GM13977 (cell line): Measurements from ENCODE around the gene SUGP2.

ENCODE experiments used
- DNase-seq: peaks from one replicate; pipeline ENCODE4 v3.0.0; 2012; ENCODE audit warnings: low spot score
- CTCF ChIP-seq: IDR thresholded peaks from 2 replicates; pipeline ENCODE4 v1.5.1; 2012; ENCODE audit warnings: mild to moderate bottlenecking, control low read depth; ENCODE audit not compliant: insufficient read depth; ENCODE audit errors: extremely low read depth, missing control alignments
- in situ Hi-C: fragments of 300-500 bp; cut with MboI; formaldehyde crosslinking; loops from one replicate; pipeline ENCODE4 v1.12.0; 2022; ENCODE audit warnings: low sequenced_read_pairs, low pct_unique_long_range_greater_than_20kb, mixed read lengths, inconsistent platforms; ENCODE audit not compliant: unreplicated experiment

Gene SUGP2

DNA sequence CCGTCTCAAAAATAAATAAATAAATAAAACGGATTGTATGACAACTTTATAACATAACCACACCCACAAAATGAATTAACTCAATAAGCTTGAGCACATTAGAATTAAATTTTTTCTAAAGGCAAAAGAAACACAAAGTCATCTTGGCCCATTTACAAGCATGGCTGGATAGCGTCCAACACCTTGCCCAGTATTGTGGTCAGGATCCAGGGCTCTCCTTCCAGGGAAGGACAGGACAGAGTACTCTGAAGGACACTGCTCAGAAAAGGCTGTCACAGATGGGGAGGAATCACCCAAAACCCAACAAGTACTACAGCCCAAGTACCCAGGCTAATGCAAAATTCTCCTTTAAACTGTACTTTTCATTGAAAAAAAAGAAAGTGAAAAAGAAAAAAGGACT lies 27.1 kb downstream of the SUGP2 start:
- no peak for TF ChIP-seq CTCF
- in situ Hi-C loops, result no loop called here
- DNase-seq, result no peak

DNA sequence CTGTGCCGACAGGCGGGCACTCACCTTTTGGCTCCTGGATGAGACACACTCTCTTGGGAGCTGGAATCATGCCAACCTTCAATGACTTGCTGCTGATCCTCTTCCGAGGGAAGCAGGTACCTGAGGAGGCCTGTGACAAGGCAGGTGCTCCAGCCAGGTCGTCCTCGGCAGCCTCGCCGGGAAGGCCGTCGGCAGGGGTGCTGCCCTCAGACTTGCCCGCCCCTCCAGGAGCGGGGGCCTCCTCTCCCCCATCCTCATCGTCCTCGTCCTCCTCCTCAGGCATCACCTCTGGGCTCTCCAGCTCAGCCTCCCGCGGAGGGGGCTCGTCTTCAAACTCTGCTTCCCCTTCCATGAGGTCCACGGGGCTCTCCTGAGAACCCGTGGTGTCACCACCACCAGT lies 29.2 kb downstream of the SUGP2 start:
- no peak for DNase-seq
- no peak for TF ChIP-seq CTCF
- in situ Hi-C loops, result no loop called here

DNA sequence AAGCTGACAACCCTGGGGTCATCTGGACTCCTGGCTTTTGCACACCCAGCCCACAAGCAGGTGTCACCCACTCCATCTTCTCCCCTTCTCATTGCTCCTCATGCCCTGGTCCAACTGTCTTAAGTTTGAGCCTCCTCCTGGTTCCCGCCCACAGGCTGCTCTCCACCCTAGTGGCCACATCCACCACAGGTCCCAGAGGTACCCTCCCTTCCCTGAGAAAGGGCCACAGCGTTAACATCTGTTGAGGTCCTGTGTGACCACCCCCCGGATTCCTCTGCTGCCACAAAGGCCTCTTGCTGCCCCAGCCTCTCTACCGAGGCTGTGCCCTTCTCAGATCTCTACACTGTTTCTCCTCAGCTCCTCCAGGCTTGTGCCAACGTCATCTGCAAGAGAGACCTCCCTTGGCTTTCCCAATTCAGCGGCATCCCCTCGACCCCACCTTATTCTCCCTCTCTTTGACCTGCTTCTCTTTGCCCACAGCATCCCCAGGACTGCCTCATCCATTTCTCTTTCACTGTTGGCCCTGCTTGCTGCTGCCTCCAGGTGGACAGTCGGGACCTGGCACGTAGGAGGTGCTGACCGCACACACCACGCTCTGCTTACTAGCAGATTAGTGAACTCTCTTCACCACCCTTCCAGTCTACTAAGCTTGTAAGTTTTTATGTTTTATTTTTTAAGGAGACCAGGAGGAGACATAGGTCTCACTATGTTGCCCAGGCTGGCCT lies 33.3 kb downstream of the SUGP2 start:
- peak; percentile 17 for TF ChIP-seq CTCF
- no peak for DNase-seq
- in situ Hi-C loops, result no loop called here

DNA sequence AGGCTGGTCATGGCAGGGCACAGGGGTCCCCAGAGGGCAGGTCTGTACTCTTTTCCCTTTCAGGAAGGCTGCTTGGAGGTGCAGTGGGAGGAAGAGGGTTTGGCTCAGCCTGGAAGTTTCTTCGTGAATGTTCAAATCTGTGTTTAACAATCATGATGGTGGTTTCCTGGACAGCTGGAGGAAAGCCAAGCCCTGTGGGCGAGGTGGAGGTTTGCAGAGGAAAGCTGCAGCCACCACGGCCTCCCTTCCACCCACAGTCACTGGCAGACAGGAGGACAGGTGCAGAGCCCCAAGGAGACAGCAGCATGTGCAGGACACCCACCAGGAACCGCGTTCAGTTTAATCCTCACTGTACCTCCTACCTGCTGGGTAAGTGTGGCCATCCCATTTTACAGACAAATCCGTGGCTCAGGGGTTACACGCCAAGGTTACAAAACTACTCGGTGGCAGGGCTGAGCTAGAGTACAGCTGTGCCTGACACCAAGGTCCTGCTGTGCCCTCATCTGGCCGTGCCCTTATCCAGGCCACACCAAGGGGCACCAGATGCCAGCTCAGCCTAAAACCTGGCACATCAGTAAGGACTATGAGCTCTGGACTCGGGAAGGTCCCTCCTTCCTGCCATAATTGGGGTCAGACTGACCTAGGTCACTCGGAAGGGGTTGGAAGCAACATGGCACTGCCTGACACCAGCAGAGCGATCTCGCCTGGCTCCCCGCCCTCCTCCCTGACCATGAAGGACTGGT lies 34.1 kb downstream of the SUGP2 start:
- TF ChIP-seq CTCF, result no peak
- in situ Hi-C loops, result no loop called here
- DNase-seq, result no peak

DNA sequence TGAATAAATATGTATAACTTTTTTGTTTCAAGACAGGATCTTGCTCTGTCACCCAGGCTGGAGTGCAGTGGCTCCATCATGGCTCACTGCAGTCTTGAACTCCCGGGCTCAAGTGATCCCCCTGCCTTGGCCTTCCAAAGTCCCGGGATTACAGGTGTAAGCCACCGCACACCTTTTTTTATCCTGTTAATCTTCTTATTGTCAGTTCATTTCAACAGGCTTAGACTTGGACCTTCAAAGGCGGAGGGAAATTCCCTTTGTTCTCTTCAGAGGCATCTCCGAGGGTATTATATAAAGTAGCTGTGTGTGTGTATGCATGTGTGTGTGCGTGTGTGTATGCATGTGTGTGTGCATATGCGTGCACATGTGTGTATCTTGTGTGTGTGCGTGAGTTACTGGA lies 35.0 kb downstream of the SUGP2 start:
- no peak for DNase-seq
- TF ChIP-seq CTCF, result no peak
- in situ Hi-C loops, result no loop called here

DNA sequence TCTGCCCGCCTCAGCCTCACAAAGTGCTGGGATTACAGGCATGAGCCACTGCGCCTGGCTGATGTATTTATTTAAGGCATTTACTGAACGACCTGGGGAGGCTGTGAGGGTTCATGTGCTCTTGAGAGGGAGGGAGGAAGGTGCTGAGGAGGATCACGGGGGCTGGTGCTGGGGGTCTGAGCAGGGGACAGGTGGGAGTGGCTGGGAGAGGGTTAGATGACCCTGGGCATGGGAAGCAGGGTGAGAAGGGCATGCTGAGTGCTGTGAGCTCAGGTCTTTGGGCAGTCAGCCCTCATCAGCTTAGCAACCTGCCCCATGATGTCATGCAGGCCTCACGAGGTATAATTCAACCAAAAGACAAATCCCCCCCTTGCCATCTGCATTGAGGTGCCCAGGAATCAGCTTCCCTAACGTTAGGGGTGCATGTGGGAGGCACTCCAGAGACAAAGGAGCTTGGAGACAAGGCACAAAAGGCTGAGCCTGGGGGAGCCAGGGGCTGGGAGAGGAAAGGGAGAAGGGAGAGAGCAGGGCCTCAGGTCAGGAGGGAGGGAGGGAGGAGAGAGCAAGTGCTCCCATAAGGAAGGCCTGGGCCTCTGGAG lies 36.4 kb downstream of the SUGP2 start:
- in situ Hi-C loops, result no loop called here
- TF ChIP-seq CTCF, result no peak
- no peak for DNase-seq
